GM11168 (cell line): ENCODE measurements around the gene UQCRHL.

ENCODE experiments used
- in situ Hi-C: fragments of 300-500 bp; cut with MboI; formaldehyde crosslinking; loops from one replicate; pipeline ENCODE4 v1.12.0; 2022; ENCODE audit warnings: low sequenced_read_pairs; ENCODE audit not compliant: unreplicated experiment

The UQCRHL gene

GRCh38 chr1:15761366-15762128 is 45.9 kb downstream of the UQCRHL start:
- in situ Hi-C loops, result no loop called here

- in situ Hi-C loops, result no loop called here
Measured at GRCh38 chr1:15760520-15761211, 46.8 kb downstream of the UQCRHL start.

- in situ Hi-C loops, result no loop called here
Measured at GRCh38 chr1:15758953-15759661, 48.3 kb downstream of the UQCRHL start.

GRCh38 chr1:15758343-15758931 is 49.0 kb downstream of the UQCRHL start, which contains the start of gene FBLIM1:
FBLIM1 (plus strand) TSS chr1:15758795; CDS start chr1:15764984, 6,189 bp downstream.
- in situ Hi-C loops, result no loop called here

- in situ Hi-C loops, result no loop called here
Measured at GRCh38 chr1:15757575-15758342, 49.7 kb downstream of the UQCRHL start.
